HG03103 (cell line): Measurements from ENCODE around the gene AMOTL2.

Experiments used
- ATAC-seq: cut with Tn5 transposase; IDR thresholded peaks from one replicate; pipeline ENCODE4 v1.9.1; 2021; ENCODE audit warnings: low read depth; ENCODE audit not compliant: unreplicated experiment

AMOTL2 gene

DNA sequence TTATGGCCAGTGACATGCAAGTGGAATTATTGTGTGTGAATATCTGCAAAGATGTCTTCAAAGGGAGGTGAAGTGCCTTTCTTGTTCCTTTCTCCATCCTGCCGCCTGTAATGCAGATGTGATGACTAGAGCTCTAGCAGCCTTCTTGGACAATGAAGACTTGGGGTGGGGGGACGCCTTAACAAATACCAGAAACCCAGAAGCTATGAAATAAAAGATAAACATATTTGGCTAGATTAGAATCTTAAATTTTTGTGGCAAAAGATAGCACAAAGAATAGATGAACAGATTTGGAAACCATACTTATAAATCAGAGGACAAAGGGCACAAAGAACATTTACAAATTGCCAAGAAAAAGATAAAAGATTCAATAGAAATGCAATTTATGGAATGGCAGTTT is 56.1 kb downstream of the AMOTL2 start:
- no peak for ATAC-seq

- no peak for ATAC-seq
Measured at GRCh38 chr3:134317106-134317947, 56.9 kb downstream of the AMOTL2 start.

DNA sequence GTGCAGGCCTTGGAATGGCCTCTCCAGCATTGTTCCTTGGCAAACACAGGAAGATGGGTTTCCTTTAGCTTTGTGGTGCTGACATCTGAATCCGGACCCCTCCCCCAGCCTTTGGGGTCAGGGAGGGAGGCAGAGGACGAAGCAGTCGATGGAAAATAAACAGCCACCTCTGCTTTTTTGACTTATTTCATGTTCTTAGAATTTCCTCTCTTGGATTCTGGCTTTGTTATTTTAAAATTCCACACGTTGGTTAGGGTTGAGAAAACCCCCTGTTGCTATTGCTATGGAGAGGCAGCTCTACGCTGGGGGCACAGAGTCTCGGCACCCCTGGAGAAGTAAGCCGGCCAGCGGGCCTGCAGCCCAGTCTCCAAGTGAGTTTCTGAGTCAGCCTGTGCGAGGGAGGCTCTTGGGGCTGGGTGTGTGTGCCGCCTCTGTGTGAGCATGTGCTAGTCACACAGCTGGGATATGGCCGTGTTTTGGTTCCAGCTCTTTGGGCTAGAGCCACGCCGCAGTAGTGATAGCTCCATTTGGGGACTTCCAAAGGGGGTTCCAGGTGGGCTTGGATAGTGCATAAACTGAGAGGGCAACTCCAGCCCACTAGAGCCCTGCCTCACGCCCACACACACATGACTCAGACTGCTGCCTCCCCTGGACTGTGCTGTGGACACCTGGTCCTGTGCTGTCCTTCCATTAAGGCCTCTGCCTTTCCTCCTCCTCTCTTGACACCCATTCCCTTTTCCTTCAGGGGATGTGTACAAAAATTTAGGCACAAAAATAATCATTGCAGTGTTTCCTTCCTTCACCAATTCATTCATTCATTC is 58.8 kb downstream of the AMOTL2 start:
- ATAC-seq, result no peak

GRCh38 chr3:134314588-134315285 is 59.5 kb downstream of the AMOTL2 start:
- ATAC-seq, result no peak

GRCh38 chr3:134313847-134314587 is 60.2 kb downstream of the AMOTL2 start:
- ATAC-seq, result no peak

- no peak for ATAC-seq
Measured at GRCh38 chr3:134312873-134313846, 61.1 kb downstream of the AMOTL2 start.

DNA sequence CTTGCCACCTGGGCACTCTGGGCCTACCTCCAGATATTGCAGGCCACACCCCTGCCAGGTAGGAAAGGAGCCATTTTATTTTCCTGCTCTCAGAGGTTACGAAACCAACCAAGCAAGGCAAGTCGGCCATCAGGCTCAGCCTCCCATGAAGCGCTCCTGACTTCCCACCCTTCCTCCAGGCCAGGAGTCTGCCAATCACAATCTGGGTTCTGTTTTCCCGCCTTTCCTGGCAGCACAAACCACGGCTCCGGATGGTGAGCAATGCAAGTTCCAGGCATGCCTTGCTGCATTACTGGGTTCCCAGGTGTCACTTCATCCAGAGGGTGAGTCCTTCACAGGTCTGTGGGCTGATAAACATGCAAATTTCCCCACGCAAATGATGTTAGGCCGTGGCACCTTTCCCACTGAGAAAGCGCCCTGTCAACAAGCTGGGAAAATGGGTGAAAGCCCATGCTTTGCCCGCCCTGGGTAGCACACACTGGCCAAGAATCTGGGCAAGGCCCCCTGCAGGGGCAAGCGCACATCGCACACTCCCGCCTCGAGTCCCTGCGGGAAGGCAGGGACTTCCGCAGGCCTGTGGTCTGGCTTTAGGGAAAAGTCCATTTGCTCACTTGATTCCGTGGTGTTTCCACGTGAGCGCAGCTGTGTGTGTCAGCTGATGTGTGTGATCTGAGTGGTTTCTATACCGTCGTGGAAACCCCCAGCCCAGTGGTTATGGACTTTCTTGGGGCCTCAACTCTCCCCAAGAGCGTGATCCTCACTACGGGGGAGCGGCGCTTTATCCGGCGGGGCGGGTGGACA is 62.0 kb downstream of the AMOTL2 start:
- ATAC-seq, result no peak

DNA sequence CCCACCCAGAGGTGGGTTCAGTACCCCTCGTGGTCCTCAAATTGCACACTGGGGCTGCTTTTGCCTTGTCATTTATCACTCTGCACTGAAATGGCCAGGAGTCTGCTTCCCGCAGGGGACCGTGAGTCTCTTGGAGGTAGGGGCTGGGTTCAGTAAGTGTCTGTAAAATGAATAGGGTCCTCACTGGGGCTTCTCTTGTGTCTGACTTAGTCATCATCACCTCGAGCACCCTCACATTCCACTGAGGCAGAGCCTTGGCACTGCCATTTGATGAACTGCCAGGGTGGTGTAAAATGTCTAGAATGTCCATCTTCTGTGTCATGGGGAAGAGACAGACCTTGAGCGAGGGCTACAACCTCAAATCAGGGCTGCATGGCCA is 62.6 kb downstream of the AMOTL2 start:
- ATAC-seq, result no peak

GRCh38 chr3:134311265-134311664 is 63.0 kb downstream of the AMOTL2 start:
- ATAC-seq, result no peak

- ATAC-seq, result no peak
Measured at GRCh38 chr3:134309987-134310700, 64.1 kb downstream of the AMOTL2 start.

DNA sequence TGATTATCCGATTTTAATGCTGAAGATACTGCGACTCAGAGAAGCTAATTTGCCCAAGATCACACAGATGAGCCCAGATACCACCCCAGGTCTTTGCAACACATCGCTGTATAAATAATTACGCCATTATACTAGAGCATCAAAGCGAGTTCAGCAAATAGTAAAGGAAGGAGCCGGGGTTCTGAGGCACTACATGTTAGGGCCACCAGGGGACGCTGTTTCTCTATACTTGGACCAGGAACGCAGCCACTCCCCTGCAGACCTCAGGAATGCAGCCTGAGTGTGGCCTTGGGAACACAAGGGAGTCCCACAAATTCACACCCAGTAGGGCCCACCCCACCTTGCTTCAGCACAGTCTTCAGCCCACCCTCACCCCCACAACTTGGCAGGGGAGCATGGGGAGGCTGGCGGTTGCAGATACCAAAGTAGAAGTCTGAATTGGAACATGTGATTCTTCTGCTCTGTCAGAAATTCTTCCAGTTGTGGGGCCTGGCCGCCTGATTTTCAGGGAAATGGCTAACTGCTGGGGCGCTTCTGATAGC is 65.8 kb downstream of the AMOTL2 start:
- ATAC-seq, result no peak

- ATAC-seq, result no peak
Measured at GRCh38 chr3:134307425-134307824, 66.8 kb downstream of the AMOTL2 start.

DNA sequence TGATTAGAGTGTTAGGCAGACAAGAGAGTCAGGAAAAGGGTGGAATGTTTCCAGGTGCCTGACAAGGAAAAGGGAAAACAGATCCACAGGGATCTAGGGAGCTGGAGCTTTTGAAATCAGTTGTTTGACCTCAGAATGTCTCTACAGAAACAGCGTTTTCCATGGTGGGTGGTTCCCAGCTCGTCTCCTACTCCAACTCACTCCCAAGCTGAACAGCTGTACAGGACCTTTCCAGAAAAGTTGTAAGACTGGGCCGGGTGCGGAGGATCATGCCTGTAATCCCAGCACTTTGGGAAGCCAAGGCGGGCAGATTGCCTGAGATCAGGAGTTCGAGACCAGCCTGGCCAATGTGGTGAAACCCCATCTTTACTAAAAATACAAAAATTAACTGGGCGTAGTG is 67.9 kb downstream of the AMOTL2 start:
- ATAC-seq, result no peak
